RCC 7860 (cell line): ENCODE measurements around the gene TRIP13.
"Not testable (repeated sequence)": the region's sequence is repeated elsewhere in the genome, so short reads cannot be mapped to it uniquely, and the experiment has no call there.

Experiments
- DNase-seq: peaks from one replicate; pipeline ENCODE4 v3.0.0-alpha.2; 2015; ENCODE audit warnings: low spot score
- FAIRE-seq: peaks from 2 replicates; lab custom pipeline; 2012; peaks lifted over from hg19 to GRCh38; lab: Jason Lieb, UNC

TRIP13 gene

GRCh38 chr5:915946-916345 lies 23.3 kb downstream of the TRIP13 start:
- no peak for DNase-seq
- no peak for FAIRE-seq

GRCh38 chr5:916441-917293 lies 24.0 kb downstream of the TRIP13 start:
- no peak for FAIRE-seq
- DNase-seq = no peak

GRCh38 chr5:918717-919116 lies 26.0 kb downstream of the TRIP13 start:
- FAIRE-seq = not testable (repeated sequence)

GRCh38 chr5:919356-920000 lies 26.8 kb downstream of the TRIP13 start:
- DNase-seq = no peak
- FAIRE-seq = no peak

More at GRCh38 chr5:918717-919116, 26.0 kb downstream of the TRIP13 start:
- DNase-seq = not testable (repeated sequence)

- no peak for DNase-seq
- FAIRE-seq = no peak
These were observed 27.6 kb downstream of the TRIP13 start for GRCh38 chr5:920321-920720.

- FAIRE-seq = no peak
- DNase-seq = no peak
These were observed 29.1 kb downstream of the TRIP13 start for GRCh38 chr5:921456-922435.

GRCh38 chr5:922436-923280 lies 30.0 kb downstream of the TRIP13 start:
- FAIRE-seq = no peak

GRCh38 chr5:923281-923873 lies 30.7 kb downstream of the TRIP13 start:
- FAIRE-seq (no peak), DNase-seq (peak; percentile 61)

More at GRCh38 chr5:922436-923280, 30.0 kb downstream of the TRIP13 start:
- no peak for DNase-seq

- no peak for FAIRE-seq
- DNase-seq = no peak
These were observed 33.9 kb downstream of the TRIP13 start for GRCh38 chr5:926417-927171.

- no peak for FAIRE-seq
- no peak for DNase-seq
These were observed 34.7 kb downstream of the TRIP13 start for GRCh38 chr5:927172-928015.

- not testable (repeated sequence) for FAIRE-seq, DNase-seq
These were observed 36.5 kb downstream of the TRIP13 start for GRCh38 chr5:929182-929581.

- FAIRE-seq = no peak
- DNase-seq = no peak
These were observed 36.9 kb downstream of the TRIP13 start for GRCh38 chr5:929596-929995.

- DNase-seq (no peak), FAIRE-seq (no peak)
These were observed 38.2 kb downstream of the TRIP13 start for GRCh38 chr5:930866-931265.

GRCh38 chr5:931570-932145 lies 39.0 kb downstream of the TRIP13 start:
- FAIRE-seq = no peak
- DNase-seq = no peak

- no peak for DNase-seq
- FAIRE-seq = no peak
These were observed 39.5 kb downstream of the TRIP13 start for GRCh38 chr5:932151-932627.

GRCh38 chr5:932628-933250 lies 40.1 kb downstream of the TRIP13 start:
- no peak for DNase-seq
- no peak for FAIRE-seq

- FAIRE-seq (no peak), DNase-seq (no peak)
These were observed 40.7 kb downstream of the TRIP13 start for GRCh38 chr5:933251-933861.
